IPS DF 4.7 (cell line): ENCODE results near the gene XPO4.
A peak's percentile ranks its signal among the peaks of the same experiment; 100 is the strongest.
"Not testable (repeated sequence)": the region's sequence is repeated elsewhere in the genome, so short reads cannot be mapped to it uniquely, and the experiment has no call there.

ENCODE experiments used
- DNase-seq: peaks from one replicate; pipeline ENCODE4 v3.0.0-alpha.2; 2013; ENCODE audit warnings: low spot score; ENCODE audit errors: extremely low read depth

XPO4 gene

GRCh38 chr13:20787180-20787579, 115.4 kb downstream of the XPO4 start:
- no peak for DNase-seq

- DNase-seq, result no peak
Measured at GRCh38 chr13:20782116-20782708, 120.3 kb downstream of the XPO4 start.

- no peak for DNase-seq
Measured at GRCh38 chr13:20780317-20780716, 122.2 kb downstream of the XPO4 start.

- DNase-seq, result no peak
Measured at GRCh38 chr13:20779405-20779804, 123.1 kb downstream of the XPO4 start.

- no peak for DNase-seq
Measured at GRCh38 chr13:20778311-20778710, 124.2 kb downstream of the XPO4 start.

GRCh38 chr13:20776751-20777150, 125.8 kb downstream of the XPO4 start:
- DNase-seq, result no peak

- DNase-seq, result no peak
Measured at GRCh38 chr13:20775961-20776360, 126.6 kb downstream of the XPO4 start.

- DNase-seq, result no peak
Measured at GRCh38 chr13:20774746-20775145, 127.8 kb downstream of the XPO4 start.

GRCh38 chr13:20773194-20774080, 129.1 kb downstream of the XPO4 start, which contains the start of gene EEF1AKMT1:
Gene EEF1AKMT1 (minus strand): TSS chr13:20773961. CDS start chr13:20757598, 16,363 bp downstream.
- DNase-seq, result peak; percentile 49

GRCh38 chr13:20772401-20773131, 130.0 kb downstream of the XPO4 start:
- DNase-seq, result no peak

- no peak for DNase-seq
Measured at GRCh38 chr13:20769834-20770233, 132.7 kb downstream of the XPO4 start.

GRCh38 chr13:20769091-20769490, 133.5 kb downstream of the XPO4 start:
- no peak for DNase-seq

GRCh38 chr13:20767309-20767943, 135.1 kb downstream of the XPO4 start:
- no peak for DNase-seq

GRCh38 chr13:20760872-20761271, 141.7 kb downstream of the XPO4 start:
- no peak for DNase-seq

- DNase-seq, result no peak
Measured at GRCh38 chr13:20754009-20754408, 148.5 kb downstream of the XPO4 start.

- DNase-seq, result no peak
Measured at GRCh38 chr13:20749377-20749776, 153.2 kb downstream of the XPO4 start.

GRCh38 chr13:20743830-20744404, 158.6 kb downstream of the XPO4 start:
- DNase-seq, result not testable (repeated sequence)

GRCh38 chr13:20740021-20740420, 162.5 kb downstream of the XPO4 start:
- DNase-seq, result no peak

- no peak for DNase-seq
Measured at GRCh38 chr13:20738616-20739015, 163.9 kb downstream of the XPO4 start.

GRCh38 chr13:20729633-20730585, 172.6 kb downstream of the XPO4 start:
- no peak for DNase-seq
